HG02970 (cell line): ENCODE data around the gene MBD5.

ENCODE experiments used
- ATAC-seq: cut with Tn5 transposase; IDR thresholded peaks from one replicate; pipeline ENCODE4 v1.9.1; 2021; ENCODE audit warnings: mild to moderate bottlenecking, moderate library complexity, moderate number of reproducible peaks; ENCODE audit not compliant: unreplicated experiment, low FRiP score

MBD5 gene

GRCh38 chr2:148282201-148282600, 261.3 kb downstream of the MBD5 start:
- ATAC-seq: no peak

DNA sequence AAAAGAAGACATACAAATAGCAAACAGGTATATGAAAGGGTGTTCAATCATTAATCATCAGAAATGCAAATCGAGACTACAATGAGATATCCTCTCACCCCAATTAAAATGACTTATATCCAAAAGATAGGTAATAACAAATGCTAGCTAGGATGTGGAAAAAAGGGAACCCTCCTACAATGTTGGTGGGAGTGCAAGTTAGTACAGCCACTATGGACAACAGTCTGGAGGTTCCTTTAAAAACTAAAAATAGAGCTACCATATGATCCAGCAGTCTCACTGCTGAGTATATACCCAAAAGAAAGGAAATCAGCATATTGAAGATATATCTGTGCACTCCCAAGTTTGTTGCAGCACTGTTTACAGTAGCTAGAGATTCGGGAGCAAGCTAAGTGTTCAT, 271.5 kb downstream of the MBD5 start:
- ATAC-seq: no peak

DNA sequence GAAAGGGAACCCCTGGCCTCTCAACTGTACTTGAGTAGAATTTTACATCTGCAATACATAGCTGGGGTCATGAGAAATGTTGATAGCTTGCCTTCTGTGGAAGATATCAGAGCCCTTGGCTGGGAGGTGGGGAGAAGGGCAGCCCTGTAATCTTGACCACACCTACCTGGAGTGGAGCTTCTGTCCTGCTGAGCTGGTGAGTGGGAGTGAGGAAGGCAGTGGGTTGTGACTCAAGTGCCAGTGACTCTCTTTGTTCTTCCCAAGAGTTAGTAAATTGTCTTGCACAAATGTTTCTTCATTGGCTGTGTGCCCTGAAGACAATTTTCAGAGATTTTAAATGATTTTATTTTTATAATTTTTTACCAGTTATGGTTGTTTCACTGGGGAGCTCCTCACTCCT, 277.3 kb downstream of the MBD5 start:
- no peak for ATAC-seq

GRCh38 chr2:148299616-148300015, 278.7 kb downstream of the MBD5 start:
- no peak for ATAC-seq

GRCh38 chr2:148300544-148300943, 279.7 kb downstream of the MBD5 start:
- ATAC-seq: no peak

- ATAC-seq: no peak
These were observed 280.5 kb downstream of the MBD5 start for GRCh38 chr2:148301362-148301761.

GRCh38 chr2:148302526-148302925, 281.6 kb downstream of the MBD5 start:
- ATAC-seq: no peak

DNA sequence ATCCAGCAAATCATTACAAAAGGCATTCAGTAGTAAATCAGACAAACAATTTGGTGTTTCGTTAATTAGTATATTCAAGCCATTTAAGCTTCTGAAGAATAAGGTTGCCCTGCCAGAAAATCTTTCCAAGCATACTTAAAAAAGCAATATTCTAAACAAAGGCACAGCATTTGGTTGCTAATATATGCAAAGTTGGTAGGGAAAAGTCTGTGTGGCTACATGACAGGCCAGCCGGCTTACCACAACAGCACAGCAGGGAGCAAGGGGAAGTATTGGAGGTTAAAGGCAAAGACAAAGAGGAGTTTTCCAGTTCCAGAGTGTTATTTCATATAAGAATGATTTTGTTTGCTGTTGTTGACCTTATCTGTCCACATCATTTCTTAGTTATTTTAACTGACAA, 282.3 kb downstream of the MBD5 start:
- ATAC-seq: no peak

DNA sequence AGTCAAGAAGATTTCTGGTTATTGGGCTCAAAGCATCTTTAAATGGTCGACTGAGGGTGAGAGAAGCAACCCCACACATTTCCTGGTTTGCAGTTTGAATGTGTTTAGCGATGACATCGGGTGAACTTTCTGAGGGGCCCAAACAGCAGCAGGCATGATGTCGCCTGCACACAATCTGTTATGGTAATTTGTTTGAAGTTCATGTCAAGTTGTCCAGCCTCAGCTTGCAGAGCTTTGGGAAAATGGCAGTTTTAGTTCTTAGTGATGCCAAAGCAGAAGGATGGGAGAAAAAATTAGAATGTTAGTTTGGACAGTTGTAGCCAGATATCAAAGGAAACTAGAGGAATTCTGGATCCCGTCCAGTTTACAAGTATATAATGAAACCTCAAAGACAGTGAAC, 284.6 kb downstream of the MBD5 start:
- no peak for ATAC-seq

GRCh38 chr2:148306027-148306426, 285.1 kb downstream of the MBD5 start:
- no peak for ATAC-seq

- no peak for ATAC-seq
These were observed 296.7 kb downstream of the MBD5 start for GRCh38 chr2:148317598-148317997.

DNA sequence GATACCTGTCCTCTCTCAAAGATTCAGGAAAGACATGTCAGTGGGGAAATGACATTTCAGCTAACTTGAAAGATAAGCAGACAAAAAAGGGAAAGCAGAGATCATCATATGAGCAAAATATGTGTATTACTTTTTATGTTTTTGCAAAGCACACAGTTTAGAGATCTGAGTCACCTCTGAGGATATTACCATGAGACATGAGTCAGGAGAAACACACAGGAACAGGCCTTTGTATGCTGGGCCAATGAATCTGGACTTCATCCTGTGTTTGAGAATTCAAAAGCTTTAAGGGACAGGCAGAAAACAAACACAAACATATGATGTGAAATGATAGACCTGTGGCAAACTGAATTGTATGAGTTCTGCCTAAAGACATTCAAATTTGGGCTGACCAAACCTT, 317.6 kb downstream of the MBD5 start:
- no peak for ATAC-seq

- ATAC-seq: no peak
These were observed 321.2 kb downstream of the MBD5 start for GRCh38 chr2:148342086-148342485.

- no peak for ATAC-seq
These were observed 329.3 kb downstream of the MBD5 start for GRCh38 chr2:148350199-148350598.

DNA sequence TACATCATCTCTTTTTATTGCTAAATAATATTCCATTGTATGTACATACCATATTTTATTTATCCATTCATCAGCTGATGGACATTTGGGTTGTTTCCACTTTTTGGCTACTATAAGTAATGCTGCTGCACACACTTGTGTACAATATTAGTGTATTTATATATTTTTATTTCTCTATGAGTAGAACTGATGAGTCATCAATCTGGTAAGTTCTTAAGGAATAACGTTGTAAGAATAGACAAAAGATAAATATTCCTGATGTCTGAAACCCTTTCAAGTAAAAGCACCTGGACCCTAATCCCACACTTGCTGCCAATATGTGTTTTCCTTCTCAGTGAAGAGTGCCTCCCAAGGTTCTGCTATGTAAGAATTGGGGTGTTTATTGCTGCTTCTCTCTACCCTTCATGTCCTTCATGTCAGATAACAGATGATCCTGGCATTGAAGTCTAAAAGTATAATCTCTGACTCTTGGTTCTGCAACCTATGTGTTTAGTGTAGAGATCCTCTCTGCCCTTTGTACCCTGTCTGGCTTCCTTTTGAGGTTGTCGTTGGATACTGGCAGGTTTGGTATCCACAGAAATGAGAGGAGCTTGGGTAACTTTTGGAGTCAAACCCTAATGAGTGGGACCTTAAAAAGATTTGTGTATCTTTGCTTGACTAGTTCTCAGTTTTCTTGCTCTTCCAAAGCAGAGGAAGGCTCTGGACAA, 330.7 kb downstream of the MBD5 start:
- ATAC-seq: no peak

DNA sequence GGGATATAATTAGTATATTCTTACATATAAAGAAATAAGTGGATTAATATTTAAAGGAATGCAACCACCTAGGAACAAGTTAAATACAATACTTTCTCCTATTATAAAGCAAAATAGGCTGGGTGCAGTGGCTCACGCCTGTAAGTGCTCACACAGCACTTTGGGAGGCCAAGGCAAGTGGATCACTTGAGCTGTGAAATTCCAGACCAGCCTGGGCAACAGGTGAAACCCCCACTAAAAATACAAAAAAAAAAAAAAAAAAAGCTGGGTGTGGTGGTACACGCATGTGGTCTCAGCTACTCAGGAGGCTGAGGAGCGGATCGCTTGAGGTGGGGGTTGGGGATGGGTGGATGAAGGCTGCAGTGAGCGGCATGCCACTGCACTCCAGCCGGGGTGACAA, 337.5 kb downstream of the MBD5 start:
- ATAC-seq: no peak

GRCh38 chr2:148360662-148361061, 339.8 kb downstream of the MBD5 start:
- ATAC-seq: no peak

DNA sequence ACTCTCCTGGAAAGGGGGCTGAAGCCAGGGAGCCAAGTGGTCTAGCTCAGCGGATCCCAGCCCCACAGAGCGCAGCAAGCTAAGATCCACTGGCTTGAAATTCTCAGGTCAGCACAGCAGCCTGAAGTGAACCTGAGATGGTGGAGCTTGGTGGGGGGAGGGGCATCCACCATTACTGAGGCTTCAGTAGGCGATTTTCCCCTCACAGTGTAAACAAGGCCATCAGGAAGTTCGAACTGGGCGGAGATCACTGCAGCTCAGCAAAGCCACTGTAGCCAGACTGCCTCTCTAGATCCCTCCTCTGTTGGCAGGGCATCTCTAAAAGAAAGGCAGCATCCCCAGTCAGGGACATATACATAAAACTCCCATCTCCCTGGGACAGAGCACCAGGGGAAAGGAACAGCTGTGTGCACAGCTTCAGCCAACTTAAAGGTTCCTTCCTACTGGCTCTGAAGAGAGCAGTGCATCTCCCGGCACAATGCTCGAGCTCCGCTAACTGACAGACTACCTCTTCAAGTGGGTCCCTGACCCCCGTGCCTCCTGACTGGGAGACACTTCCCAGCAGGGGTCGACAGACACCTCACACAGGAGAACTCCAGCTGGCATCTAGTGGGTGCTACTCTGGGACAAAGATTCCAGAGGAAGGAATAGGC, 341.4 kb downstream of the MBD5 start:
- ATAC-seq: no peak

DNA sequence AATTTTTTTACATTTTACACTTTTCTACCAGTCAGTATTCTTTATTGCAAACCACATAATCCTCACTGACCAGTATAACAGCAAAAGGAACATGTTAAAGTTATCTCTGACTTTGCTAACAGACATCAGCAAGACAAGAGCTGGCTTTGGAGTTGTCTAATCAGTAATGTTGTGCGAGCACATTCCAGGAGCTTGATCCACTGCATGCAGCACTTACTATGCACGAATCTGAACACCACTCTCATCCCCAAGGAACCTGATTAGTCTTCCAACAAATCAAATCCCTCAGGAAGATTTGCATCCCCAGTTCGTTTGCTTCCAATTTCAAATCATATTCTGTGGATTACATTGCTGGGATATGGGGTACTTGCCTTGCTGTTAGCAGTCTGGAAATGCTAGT, 354.3 kb downstream of the MBD5 start:
- no peak for ATAC-seq

- ATAC-seq: no peak
These were observed 370.4 kb downstream of the MBD5 start for GRCh38 chr2:148391324-148391723.

- ATAC-seq: no peak
These were observed 381.9 kb downstream of the MBD5 start for GRCh38 chr2:148402786-148403185.

DNA sequence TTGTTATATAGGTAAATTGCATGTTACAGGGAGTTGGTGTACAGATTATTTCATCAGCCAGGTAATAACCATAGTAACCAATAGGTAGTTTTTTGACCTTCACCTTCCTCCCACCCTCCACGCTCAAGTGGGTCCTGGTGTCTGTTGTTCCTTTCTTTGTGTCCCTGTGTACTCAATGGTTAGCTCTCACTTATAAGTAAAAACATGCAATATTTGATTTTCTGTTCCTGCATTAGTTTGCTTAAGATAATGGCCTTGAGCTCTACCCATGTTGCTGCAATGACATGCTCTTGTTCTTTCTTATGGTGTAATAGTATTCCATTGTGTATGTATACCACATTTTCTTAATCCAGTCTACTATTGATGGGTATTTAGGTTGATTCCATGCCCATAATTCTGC, 390.0 kb downstream of the MBD5 start:
- ATAC-seq: no peak
